HCT116 (cell line): ENCODE results near the gene TBC1D1. TPM values are rescaled to one million over a fixed set of nuclear protein-coding genes. Genes with fewer than 3 reads are reported as not detected.

Experiments used
- ATAC-seq: fragments of 200-7000 bp; cut with Tn5 transposase; 2 replicates; pipeline ENCODE4 v1.9.1; 2020; ENCODE audit warnings: mild to moderate bottlenecking, moderate library complexity
- BruUV-seq: library from RNA; stranded (reverse); fragments of 400-500 nt; replicated peaks from 2 replicates; lab custom pipeline; 2021; lab: Mats Ljungman, UMichigan
- CTCF ChIA-PET: fragments of 300-600 bp; sonication (Branson Sonifier 250); formaldehyde crosslinking; loops from one replicate; lab custom pipeline; 2021; ENCODE audit warnings: antibody characterized with exemption; lab: Charles Lee
- POLR2A ChIA-PET: fragments of 300-600, 350-600 bp; sonication (Branson Sonifier 250); formaldehyde crosslinking; loops from one replicate; lab custom pipeline; 2021; ENCODE audit warnings: antibody characterized with exemption; lab: Charles Lee
- RAD21 ChIA-PET, 2 experiments: fragments of 300-600 bp; sonication (Branson Sonifier 250); formaldehyde crosslinking; loops; one replicate each; lab custom pipeline; 2023; ENCODE audit warnings: low total read pairs in 2 of 2; ENCODE audit not compliant: uncharacterized antibody in 2 of 2, unreplicated experiment in 2 of 2, low non-redundant PET in 1 of 2; lab: Charles Lee
- DNase-seq: peaks from one replicate; pipeline ENCODE4 v3.0.0-alpha.2; 2010; ENCODE audit warnings: low read depth, low spot score
- H2AFZ ChIP-seq: fragments of 200-600 bp; shearing (Covaris generic), sonication (generic); 2 replicates; pipeline ENCODE4 v1.6.1; 2017; ENCODE audit warnings: low read depth, mixed run types, mixed read lengths, antibody characterized with exemption, low read length; ENCODE audit not compliant: poor library complexity, severe bottlenecking
- H3K27ac ChIP-seq: 2 replicates; pipeline ENCODE4 v1.5.1; 2012; ENCODE audit warnings: low read depth, low read length
- H3K27me3 ChIP-seq: fragments of 200-600 bp; sonication (generic); 2 replicates; pipeline ENCODE4 v1.6.1; 2016; ENCODE audit warnings: mixed run types, low read length, mixed read lengths; ENCODE audit not compliant: insufficient read depth
- H3K36me3 ChIP-seq, 2 experiments: fragments of 200-500 bp in 1 of 2; fragments of 200-600 bp in 1 of 2; sonication (Bioruptor generic) in 1 of 2; sonication (generic) in 1 of 2; 2 replicates each; pipeline versions ENCODE4 v1.5.1 to v1.6.1; 2014 to 2016; ENCODE audit warnings: low read length in 2 of 2, inconsistent platforms in 1 of 2, mixed read lengths in 1 of 2, mixed run types in 1 of 2; ENCODE audit not compliant: insufficient read depth in 2 of 2, control insufficient read depth in 1 of 2
- H3K4me1 ChIP-seq, 2 experiments: fragments of 200-600 bp in 1 of 2; sonication (generic) in 1 of 2; 2 replicates each; pipeline versions ENCODE4 v1.5.1 to v1.6.1; 2012 to 2017; ENCODE audit warnings: low read length in 2 of 2, inconsistent platforms in 1 of 2, mild to moderate bottlenecking in 1 of 2, mixed read lengths in 1 of 2, mixed run types in 1 of 2, moderate library complexity in 1 of 2; ENCODE audit not compliant: insufficient read depth in 2 of 2, control insufficient read depth in 1 of 2
- H3K4me2 ChIP-seq: fragments of 200-600 bp; sonication (generic); 2 replicates; pipeline ENCODE4 v1.6.1; 2017; ENCODE audit warnings: mixed run types, low read length, mixed read lengths
- H3K4me3 ChIP-seq, 2 experiments: fragments of 200-600 bp in 1 of 2; sonication (generic) in 1 of 2; replicated peaks in 1 of 2; 2 replicates each; pipeline ENCODE4 v1.5.1; 2011 to 2016; ENCODE audit warnings: low read length in 2 of 2, control low read depth in 1 of 2, low read depth in 1 of 2, mild to moderate bottlenecking in 1 of 2, mixed read lengths in 1 of 2, mixed run types in 1 of 2
- H3K79me2 ChIP-seq: fragments of 200-600 bp; sonication (generic); 2 replicates; pipeline ENCODE4 v1.6.1; 2017; ENCODE audit warnings: mild to moderate bottlenecking, mixed run types, low read length, moderate library complexity, mixed read lengths; ENCODE audit not compliant: insufficient read depth
- H3K9ac ChIP-seq: fragments of 200-600 bp; sonication (generic); 2 replicates; pipeline ENCODE4 v1.6.1; 2016; ENCODE audit warnings: low read length, mixed read lengths
- H3K9me2 ChIP-seq: fragments of 200-600 bp; sonication (generic), shearing (Covaris generic); 2 replicates; pipeline ENCODE4 v1.6.1; 2017; ENCODE audit warnings: mixed run types, mild to moderate bottlenecking, moderate library complexity; ENCODE audit not compliant: insufficient read depth
- H3K9me3 ChIP-seq, 2 experiments: fragments of 200-500 bp in 1 of 2; fragments of 200-600 bp in 1 of 2; sonication (Bioruptor generic) in 1 of 2; sonication (generic) in 1 of 2; 2 replicates each; pipeline ENCODE4 v1.6.1; 2014 to 2017; ENCODE audit warnings: low read length in 2 of 2, mixed read lengths in 2 of 2, inconsistent platforms in 1 of 2, low read depth in 1 of 2, mild to moderate bottlenecking in 1 of 2, mixed run types in 1 of 2, moderate library complexity in 1 of 2; ENCODE audit not compliant: control insufficient read depth in 1 of 2, insufficient read depth in 1 of 2
- H4K20me1 ChIP-seq: fragments of 200-600 bp; sonication (generic), shearing (Covaris generic); 2 replicates; pipeline ENCODE4 v1.6.1; 2017; ENCODE audit warnings: mixed run types, mild to moderate bottlenecking, moderate library complexity; ENCODE audit not compliant: insufficient read depth
- CBX3 ChIP-seq: IDR thresholded peaks from 2 replicates; pipeline ENCODE4 v1.6.1; 2012; ENCODE audit warnings: low read depth
- ELF1 ChIP-seq: IDR thresholded peaks from 2 replicates; pipeline ENCODE4 v1.6.1; 2012; ENCODE audit warnings: low read depth, borderline replicate concordance
- EZH2phosphoT487 ChIP-seq: fragments of 200-600 bp; IDR thresholded peaks from 2 replicates; pipeline ENCODE4 v1.6.1; 2018; ENCODE audit warnings: antibody characterized with exemption, borderline replicate concordance
- FOSL1 ChIP-seq: IDR thresholded peaks from 2 replicates; pipeline ENCODE4 v1.6.1; 2012; ENCODE audit warnings: low read depth
- POLR2A ChIP-seq: IDR thresholded peaks from 2 replicates; pipeline ENCODE4 v1.7.0; 2011; ENCODE audit warnings: borderline replicate concordance; ENCODE audit not compliant: insufficient read depth, insufficient read length; ENCODE audit errors: extremely low read depth
- POLR2AphosphoS5 ChIP-seq: IDR thresholded peaks from 2 replicates; pipeline ENCODE4 v1.6.1; 2011; ENCODE audit warnings: mild to moderate bottlenecking, low read depth, low read length, moderate library complexity
- RAD21 ChIP-seq: IDR thresholded peaks from 2 replicates; pipeline ENCODE4 v1.6.1; 2012; ENCODE audit warnings: low read depth, mild to moderate bottlenecking
- SIN3A ChIP-seq: IDR thresholded peaks from 2 replicates; pipeline ENCODE4 v1.6.1; 2012; ENCODE audit warnings: low read depth
- ZNF274 ChIP-seq: fragments of 200-500 bp; sonication (Bioruptor generic); IDR thresholded peaks from 2 replicates; pipeline ENCODE4 v1.6.1; 2014; ENCODE audit warnings: mild to moderate bottlenecking, low read depth, low read length, inconsistent platforms
- intact Hi-C: fragments of 100-400 bp; cut with micrococcal nuclease; formaldehyde crosslinking; loops from 2 replicates; pipeline ENCODE4 v1.10.0; 2022
- total RNA-seq: library from RNA; stranded (reverse); gene quantifications from one replicate; pipeline ENCODE4 v1.2.1, GENCODE V29; 2021; ENCODE audit not compliant: unreplicated experiment
- TF ChIP-seq, protein P1 (sequence below): IDR thresholded peaks from 2 replicates; pipeline ENCODE4 v1.6.1; 2012
- TF ChIP-seq, protein P2 (sequence below): IDR thresholded peaks from 2 replicates; pipeline ENCODE4 v1.6.1; 2011; ENCODE audit warnings: mild to moderate bottlenecking, low read length, moderate library complexity; ENCODE audit not compliant: insufficient replicate concordance; ENCODE audit errors: extremely low read depth

The TBC1D1 gene
- total RNA-seq, 1 experiment from 2014 or later, result 82.7 TPM

DNA sequence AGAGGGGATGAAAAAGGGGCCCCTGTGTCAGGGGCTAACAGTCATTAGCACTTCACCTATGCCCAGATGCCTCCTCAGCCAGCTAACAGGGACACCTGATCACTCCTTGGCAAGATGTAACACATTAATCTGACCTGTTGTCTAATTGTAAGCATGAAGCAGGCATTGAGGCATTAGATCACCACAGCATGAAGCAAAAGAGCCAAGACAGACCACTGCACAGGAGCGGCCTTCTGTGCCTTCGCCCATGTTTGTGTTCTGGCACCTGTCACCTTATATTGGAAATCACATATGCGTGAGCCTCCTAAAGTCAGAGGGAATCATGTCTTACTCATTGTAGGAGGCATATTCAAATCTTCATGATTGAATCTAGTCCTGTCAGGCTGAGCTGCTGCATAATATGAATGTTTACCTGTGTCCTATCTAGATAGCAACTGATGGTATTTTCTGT lies 117.7 kb downstream of the TBC1D1 start:
- intact Hi-C loops, result no loop called here
- Histone ChIP-seq H3K9me3 (no peaks in the 10 kb centered on the region), H3K9ac (no peak overlapping the region), H3K9me2 (no peaks in the 10 kb centered on the region), H3K4me2 (no peak overlapping the region), H3K27ac (no peak overlapping the region), H3K36me3 (no peaks in the 10 kb centered on the region), H3K4me3 (no peak overlapping the region), H3K79me2 (peaks cover 8% of the 10 kb centered on the region), H4K20me1 (0 out of 2 replicates have a peak, but pooled peaks cover 5% of the 10 kb centered on the region), H3K4me1 (peaks cover 2 to 14% of the 10 kb centered on the region in 2 experiments; a peak in 2 of 4 replicates), H3K27me3 (no peaks in the 10 kb centered on the region), H2AFZ (no peak overlapping the region)
- ChIA-PET CTCF (no interaction called here), RAD21 (no interaction called here), POLR2A (no interaction called here)
- TF ChIP-seq POLR2AphosphoS5, result no peak
- no peak for TF ChIP-seq EZH2phosphoT487
- no TSS peak for BruUV-seq
- ATAC-seq (no peak), DNase-seq (no peak)

DNA sequence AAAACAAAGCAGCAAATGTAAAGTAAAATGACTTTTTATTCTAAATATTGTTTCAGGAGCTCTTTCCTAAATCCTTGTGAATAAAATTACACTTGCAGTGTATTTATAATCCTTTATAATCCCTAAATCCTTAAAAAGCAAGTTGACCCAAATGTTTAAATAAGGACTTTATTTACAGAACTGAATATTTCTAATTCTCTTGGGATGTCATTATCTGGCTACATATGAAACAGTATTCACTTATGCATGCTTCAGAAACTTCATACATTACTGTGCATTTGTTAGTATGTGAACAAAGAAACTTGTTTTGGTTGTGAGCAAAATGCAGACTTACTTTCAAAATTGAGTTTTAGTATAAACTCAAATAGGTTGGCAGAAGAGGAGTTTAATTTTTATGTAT lies 118.5 kb downstream of the TBC1D1 start:
- TF ChIP-seq RAD21 (no peak), POLR2A (no peak), ZNF274 (no peak), FOSL1 (no peak), POLR2AphosphoS5 (no peak), ELF1 (no peak), CBX3 (no peak), SIN3A (no peak)
- TF ChIP-seq, protein P1, sequence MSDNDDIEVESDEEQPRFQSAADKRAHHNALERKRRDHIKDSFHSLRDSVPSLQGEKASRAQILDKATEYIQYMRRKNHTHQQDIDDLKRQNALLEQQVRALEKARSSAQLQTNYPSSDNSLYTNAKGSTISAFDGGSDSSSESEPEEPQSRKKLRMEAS, result no peak
- TF ChIP-seq, protein P2, sequence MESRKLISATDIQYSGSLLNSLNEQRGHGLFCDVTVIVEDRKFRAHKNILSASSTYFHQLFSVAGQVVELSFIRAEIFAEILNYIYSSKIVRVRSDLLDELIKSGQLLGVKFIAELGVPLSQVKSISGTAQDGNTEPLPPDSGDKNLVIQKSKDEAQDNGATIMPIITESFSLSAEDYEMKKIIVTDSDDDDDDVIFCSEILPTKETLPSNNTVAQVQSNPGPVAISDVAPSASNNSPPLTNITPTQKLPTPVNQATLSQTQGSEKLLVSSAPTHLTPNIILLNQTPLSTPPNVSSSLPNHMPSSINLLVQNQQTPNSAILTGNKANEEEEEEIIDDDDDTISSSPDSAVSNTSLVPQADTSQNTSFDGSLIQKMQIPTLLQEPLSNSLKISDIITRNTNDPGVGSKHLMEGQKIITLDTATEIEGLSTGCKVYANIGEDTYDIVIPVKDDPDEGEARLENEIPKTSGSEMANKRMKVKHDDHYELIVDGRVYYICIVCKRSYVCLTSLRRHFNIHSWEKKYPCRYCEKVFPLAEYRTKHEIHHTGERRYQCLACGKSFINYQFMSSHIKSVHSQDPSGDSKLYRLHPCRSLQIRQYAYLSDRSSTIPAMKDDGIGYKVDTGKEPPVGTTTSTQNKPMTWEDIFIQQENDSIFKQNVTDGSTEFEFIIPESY, result no peak
- TF ChIP-seq, all 23 proteins: peak for 0
- intact Hi-C loops, result no loop called here
- ChIA-PET POLR2A (no interaction called here), RAD21 (no interaction called here), CTCF (no interaction called here)
- Histone ChIP-seq H3K9ac (no peak overlapping the region), H4K20me1 (0 out of 2 replicates have a peak, but pooled peaks cover 5% of the 10 kb centered on the region), H3K79me2 (peaks cover 8% of the 10 kb centered on the region), H2AFZ (no peak overlapping the region), H3K27me3 (no peaks in the 10 kb centered on the region), H3K4me1 (peaks cover 5 to 22% of the 10 kb centered on the region in 2 experiments; a peak in 2 of 4 replicates), H3K36me3 (no peaks in the 10 kb centered on the region), H3K9me2 (no peaks in the 10 kb centered on the region), H3K4me2 (no peak overlapping the region), H3K4me3 (no peak overlapping the region), H3K27ac (no peak overlapping the region), H3K9me3 (no peaks in the 10 kb centered on the region)
- DNase-seq (no peak), ATAC-seq (no peak)
- BruUV-seq, result no TSS peak
